GM18858 (cell line): ENCODE data around the gene MARF1.
"Not testable (repeated sequence)": the region's sequence is repeated elsewhere in the genome, so short reads cannot be mapped to it uniquely, and the experiment has no call there.

ENCODE experiments used
- ATAC-seq: cut with Tn5 transposase; IDR thresholded peaks from one replicate; pipeline ENCODE4 v1.9.1; 2021; ENCODE audit not compliant: unreplicated experiment

Gene MARF1

GRCh38 chr16:15643048-15643945 lies at the start of gene MARF1:
MARF1 (minus strand) TSS chr16:15643154; CDS start chr16:15639233, 3,921 bp downstream.
- ATAC-seq, result peak; percentile 18

GRCh38 chr16:15692508-15692907 lies 49.6 kb upstream of the MARF1 start:
- not testable (repeated sequence) for ATAC-seq

- no peak for ATAC-seq
Measured at GRCh38 chr16:15691046-15691445, 48.1 kb upstream of the MARF1 start.

DNA sequence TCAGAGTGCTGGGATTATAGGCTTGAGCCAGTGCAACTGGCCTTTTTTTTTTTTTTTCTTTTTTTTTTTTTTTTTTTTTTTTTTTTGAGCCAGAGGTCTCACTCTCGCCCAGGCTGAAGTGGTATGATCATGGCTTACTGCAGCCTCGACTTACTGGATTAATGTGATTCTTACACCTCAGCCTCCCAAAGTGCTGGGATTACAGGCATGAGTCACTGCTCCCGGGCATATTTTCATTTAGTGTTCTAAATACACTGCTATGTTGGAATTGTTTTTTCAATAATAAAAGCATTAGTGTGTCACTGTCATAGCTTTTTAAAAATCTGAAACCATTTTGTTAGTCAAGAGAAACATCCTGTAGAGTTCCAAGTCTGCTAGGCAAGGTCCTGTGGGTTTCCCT lies 47.3 kb upstream of the MARF1 start:
- ATAC-seq, result no peak

- no peak for ATAC-seq
Measured at GRCh38 chr16:15689290-15689689, 46.3 kb upstream of the MARF1 start.

DNA sequence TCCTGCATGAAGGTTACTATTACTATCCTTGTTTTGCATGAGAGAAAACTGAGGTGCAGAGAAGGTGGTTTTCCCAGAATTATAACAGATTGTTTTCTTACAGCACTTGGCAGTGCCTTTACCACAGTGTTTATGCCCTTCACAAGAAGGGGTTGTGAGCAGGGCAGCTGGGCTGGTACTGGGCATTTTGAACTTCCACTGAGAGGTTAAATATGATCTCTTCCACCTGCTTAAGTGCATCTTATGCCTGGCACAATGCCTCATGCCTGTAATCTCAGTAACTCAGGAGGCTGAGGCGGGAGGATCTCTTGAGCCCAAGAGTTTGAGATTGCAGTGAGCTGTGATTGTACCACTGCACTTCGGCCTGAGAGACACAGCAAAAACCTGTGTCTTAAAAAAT lies 43.3 kb upstream of the MARF1 start:
- no peak for ATAC-seq

DNA sequence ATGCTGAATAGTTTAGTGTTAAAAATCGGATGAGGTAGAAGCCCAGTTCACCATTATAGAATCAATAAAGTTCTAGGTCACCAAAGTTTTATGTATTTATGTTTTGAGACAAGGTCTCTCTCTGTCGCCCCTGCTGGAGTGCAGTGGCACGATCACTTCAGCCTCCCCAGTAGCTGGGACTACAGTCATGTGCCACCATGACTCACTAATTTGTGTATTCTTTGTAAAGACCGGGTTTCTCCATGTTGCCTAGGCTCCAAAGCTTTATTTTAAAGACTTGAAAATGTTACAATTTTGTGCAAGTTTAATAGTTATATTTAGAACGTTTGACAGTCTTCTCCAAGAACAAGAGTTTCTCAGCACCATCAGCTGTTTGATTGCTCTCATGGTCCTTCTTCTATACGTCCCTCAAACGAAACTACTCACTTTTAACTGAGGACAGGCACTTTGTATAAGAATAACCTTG lies 39.2 kb upstream of the MARF1 start:
- ATAC-seq, result no peak

- ATAC-seq, result no peak
Measured at GRCh38 chr16:15677447-15677846, 34.5 kb upstream of the MARF1 start.

DNA sequence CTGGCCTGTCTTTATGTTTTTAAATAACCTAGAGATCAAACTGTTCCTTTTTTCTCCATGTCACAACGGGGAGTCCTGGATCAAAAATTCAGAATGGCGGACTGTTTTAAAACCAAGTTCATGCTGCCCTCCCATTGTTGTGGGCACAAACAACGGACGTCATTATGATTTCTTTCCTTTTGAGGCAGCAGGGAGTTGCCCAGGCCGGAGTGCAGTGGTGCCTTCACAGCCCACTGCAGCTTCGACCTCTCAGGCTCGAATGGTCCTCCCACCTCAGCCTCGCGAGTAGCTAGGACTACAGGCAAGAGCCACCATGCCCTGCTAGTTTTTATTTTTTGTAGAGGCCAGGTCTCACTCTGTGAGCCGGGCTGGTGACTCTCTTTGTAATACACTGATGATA lies 33.6 kb upstream of the MARF1 start:
- no peak for ATAC-seq

DNA sequence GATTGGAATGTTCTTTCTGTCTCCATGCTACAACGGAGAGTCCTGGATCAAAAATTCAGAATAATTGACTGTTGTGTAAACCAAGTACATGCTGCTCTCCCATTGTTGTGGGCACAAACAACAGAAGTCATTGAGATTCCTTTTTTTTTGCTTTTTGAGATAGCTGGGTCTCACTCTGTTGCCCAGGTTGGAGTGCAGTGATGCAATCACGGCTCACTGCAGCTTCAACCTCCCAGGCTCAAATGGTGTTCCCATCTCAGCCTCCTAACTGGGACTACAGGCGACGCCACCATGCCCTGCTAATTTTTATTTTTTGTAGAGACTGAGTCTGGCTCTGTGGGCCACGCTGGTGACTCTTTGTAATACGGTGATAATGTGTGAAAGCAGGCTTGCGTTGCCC lies 31.6 kb upstream of the MARF1 start:
- no peak for ATAC-seq

- no peak for ATAC-seq
Measured at GRCh38 chr16:15672514-15673167, 29.7 kb upstream of the MARF1 start.

- ATAC-seq, result not testable (repeated sequence)
Measured at GRCh38 chr16:15672127-15672513, 29.2 kb upstream of the MARF1 start.

- no peak for ATAC-seq
Measured at GRCh38 chr16:15671530-15672117, 28.7 kb upstream of the MARF1 start.

GRCh38 chr16:15667091-15667742 lies 24.3 kb upstream of the MARF1 start:
- no peak for ATAC-seq

DNA sequence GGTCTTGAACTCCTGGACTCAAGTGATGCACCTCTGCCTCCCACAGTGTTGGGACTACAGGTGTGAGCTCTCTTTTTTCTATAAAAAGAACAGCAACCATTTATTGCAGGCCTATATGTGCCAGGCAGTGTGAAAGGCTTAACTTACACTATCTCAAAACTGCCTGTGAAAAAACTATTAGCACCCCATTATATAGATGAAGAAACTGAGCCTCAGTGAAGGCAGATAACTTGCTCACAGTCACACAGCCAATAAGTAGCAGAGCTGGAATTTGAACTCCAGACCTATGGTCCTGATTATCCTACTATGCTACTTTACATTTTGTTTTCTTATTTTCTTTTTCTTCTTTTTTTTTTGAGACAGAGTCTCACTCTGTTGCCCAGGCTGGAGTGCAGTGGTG lies 22.2 kb upstream of the MARF1 start:
- no peak for ATAC-seq

- ATAC-seq, result no peak
Measured at GRCh38 chr16:15660203-15660601, 17.2 kb upstream of the MARF1 start.

DNA sequence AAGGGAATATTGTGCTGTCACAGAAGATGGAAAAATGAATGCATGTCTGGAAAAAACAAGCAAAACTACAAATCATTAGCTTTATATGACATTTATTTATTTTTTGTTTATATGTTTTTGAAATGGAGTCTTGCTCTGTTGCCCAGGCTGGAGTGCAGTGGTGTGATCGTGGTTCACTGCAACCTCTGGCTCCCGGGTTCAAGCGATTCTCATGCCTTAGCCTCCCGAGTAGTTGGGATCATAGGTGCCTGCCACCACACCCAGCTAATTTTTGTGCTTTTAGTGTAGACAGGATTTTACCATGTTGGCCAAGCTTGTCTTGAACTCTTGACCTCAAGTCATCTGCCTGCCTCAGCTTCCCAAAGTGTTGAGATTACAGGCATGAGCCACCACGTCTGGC lies 15.6 kb upstream of the MARF1 start:
- ATAC-seq, result no peak

- no peak for ATAC-seq
Measured at GRCh38 chr16:15658149-15658548, 15.2 kb upstream of the MARF1 start.

- not testable (repeated sequence) for ATAC-seq
Measured at GRCh38 chr16:15655561-15655960, 12.6 kb upstream of the MARF1 start.

DNA sequence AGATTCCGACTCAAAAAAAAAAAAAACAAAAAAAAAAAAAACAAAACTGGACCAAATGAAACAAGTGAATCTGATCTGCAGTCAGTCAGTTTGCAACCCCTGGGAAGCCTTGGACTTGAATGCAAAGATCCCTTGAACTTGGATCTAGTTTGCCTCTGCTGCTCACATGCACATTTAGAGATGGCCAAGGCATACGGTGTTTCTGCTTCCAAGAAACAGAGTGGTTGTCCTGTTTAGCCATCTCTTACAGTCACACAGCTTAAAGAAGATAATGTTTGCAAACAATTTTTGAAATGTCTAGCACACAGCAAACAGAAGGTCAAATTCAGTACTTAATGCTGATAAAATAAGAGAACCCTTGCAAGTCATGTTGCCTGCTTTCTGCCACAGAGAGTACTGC lies 11.6 kb upstream of the MARF1 start:
- no peak for ATAC-seq

- no peak for ATAC-seq
Measured at GRCh38 chr16:15653227-15653626, 10.3 kb upstream of the MARF1 start.
